Glomerular endothelial cell (primary cell): ENCODE data around the gene FLT1. TPM values are rescaled to one million over a fixed set of nuclear protein-coding genes. Genes with fewer than 3 reads are reported as not detected.

Experiments
- DNase-seq: peaks from one replicate; pipeline ENCODE4 v3.0.0-alpha.2; 2011; ENCODE audit warnings: low read depth, low spot score; ENCODE audit errors: extremely low read depth
- total RNA-seq: library from RNA; depleted of rRNA; stranded (reverse); fragments of >200 nt; gene quantifications from 2 replicates; pipeline ENCODE4 v1.2.3, GENCODE V29; 2015

The FLT1 gene
- total RNA-seq, 1 donor from 2014 or later, result 156 TPM

DNA sequence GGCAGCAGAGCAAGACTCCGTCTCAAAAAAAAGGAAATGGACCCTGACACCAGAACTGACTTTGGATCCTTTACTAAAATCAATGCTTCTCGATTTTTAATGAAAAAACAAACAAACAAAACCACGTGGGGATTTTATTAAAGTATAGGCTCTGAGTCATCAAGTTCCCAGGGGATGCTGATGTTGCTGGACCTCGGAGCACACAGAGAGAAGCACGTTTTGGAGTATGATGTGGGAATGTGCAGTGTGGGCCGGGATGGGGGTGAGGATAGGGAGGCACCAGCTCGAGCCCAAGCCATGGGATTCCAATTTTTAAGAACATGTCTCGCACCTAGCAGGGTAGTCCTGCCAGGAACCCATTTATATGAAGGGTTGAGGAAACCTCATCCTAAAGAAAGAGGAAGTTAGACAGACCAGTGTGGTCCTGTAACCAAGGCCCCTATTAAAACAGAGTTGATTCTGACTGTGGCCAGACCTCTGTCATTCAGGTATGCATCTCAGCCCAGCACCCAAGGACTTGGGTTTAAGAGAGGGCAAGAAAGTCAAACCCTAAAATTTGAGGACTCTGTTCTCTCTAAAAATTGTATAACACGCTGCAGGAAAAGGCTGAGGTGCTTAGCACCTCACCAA is 6.4 kb downstream of the FLT1 start:
- DNase-seq, result no peak

- no peak for DNase-seq
These were observed 8.9 kb downstream of the FLT1 start for GRCh38 chr13:28485996-28486543.

DNA sequence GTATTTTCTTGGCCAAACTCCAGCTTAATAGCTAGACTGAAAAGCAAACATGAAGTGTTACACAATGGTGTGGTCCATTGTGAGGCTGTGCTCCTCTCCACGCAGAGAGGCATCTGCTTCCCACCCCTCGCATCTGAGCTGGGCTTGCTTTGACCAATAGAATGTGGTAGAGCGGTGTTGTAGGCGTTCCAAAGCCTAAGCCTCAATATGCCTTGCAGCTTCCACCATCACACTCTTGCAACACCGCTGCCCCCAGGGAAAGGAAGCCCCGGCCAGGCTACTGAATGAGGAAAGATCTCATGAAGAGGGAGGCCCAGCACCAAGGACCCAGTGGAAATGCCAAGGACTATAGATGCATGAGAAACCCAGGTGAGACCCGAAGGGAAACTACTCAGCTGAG is 9.4 kb downstream of the FLT1 start:
- no peak for DNase-seq

- DNase-seq, result no peak
These were observed 9.8 kb downstream of the FLT1 start for GRCh38 chr13:28485097-28485496.

GRCh38 chr13:28483313-28483931 is 11.5 kb downstream of the FLT1 start:
- DNase-seq, result no peak

DNA sequence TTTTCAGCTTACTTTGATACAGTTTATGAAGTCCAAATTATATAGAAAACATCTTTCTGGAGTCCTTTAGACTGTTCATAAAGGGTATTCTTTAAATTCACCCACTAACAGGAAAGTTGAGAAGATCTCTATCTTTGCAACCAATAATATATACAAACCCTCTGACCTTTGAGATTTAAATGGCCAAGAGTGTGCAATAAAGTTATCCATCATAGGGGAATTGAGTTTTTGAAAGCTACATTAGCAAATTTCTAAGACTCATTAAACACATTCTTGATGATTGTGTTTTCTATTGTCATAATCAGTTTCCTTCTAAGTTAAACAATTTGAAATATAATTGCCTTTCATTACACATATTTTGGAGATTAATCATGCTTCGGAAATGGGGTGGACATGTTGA is 15.9 kb downstream of the FLT1 start:
- no peak for DNase-seq

DNA sequence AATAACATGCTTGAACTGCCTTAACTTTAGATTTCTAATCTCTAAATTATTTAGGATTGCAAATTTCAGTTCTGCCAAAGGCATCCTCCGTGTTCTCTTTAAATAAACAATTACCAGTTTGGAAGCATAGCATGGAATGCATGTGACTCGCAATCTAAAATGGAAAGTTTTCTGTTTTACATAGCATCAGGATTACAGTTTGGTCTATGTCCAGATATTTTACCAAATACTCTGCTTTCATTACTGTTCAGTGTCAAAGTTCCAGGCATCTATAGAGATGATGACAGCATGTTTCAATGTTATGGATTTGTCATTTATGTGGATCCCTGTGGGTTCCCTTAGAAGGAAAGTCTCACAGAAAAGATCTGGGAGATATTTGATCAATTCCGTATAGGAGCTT is 16.8 kb downstream of the FLT1 start:
- DNase-seq, result no peak

- DNase-seq, result no peak
These were observed 17.3 kb downstream of the FLT1 start for GRCh38 chr13:28477709-28477973.

DNA sequence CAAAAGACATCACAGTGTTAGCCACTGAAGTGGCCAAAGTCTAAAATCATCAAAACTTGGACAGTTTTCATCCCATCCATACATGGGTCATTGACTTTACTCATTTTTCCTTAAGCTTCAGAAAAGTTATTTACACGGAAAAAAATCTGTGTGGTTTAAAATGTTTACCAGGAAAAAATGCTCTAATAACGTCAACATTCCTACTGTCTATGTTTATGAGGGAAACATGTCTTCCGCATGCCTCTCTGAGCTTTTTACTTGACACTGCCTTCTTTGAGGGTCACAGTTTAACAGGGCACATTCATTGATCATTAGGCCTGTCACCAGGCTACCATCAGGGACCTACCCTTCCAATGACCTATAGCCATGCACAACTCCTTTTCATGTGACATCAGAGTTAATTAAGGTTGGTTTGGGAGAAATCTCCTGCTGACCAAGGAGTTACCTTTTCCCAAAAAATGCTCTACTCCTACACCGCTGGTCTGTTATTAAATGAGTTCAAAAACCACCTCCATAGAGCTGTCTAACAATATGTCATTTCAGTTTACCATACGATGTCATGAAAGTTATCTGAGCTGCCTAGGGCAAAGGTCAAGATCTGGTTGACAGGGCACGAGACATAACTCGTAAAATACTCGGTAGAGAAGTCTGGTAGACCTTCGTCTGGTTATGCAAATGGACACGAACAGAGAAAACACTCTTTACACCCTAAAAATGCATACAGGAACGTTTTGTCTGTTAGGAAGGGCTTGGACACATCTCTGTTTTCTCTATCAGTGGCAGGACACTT is 17.8 kb downstream of the FLT1 start:
- DNase-seq, result no peak

- peak; percentile 72 for DNase-seq
These were observed 18.8 kb downstream of the FLT1 start for GRCh38 chr13:28475916-28476725.

DNA sequence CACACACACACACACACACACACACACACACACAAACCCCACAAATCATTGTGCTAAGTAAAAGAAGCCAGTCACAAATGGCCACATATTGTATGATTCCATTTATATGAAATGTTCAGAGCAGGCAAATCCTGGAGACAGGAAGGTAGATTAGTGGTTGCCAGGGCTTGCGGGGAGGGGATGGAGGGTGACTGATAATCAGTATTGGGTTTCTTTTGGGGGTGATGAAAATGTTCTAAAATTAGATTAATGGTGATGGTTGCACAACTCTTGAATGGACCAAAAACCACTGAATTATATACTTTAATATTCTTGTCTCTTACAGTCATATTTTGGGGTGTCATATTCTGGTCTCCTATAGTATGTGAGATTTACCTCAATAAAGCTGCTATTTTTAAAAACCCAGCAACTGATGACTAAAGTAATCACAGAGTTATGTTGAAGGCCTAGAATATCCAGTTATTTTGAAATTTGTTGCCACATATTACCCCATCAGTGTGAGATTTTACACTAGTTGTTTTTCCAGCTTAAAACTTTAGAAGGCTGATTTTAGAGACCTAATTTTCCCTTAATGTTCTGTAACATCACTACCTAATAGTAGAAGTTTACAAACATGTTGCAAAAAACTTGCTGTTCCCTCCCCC is 20.3 kb downstream of the FLT1 start:
- no peak for DNase-seq

DNA sequence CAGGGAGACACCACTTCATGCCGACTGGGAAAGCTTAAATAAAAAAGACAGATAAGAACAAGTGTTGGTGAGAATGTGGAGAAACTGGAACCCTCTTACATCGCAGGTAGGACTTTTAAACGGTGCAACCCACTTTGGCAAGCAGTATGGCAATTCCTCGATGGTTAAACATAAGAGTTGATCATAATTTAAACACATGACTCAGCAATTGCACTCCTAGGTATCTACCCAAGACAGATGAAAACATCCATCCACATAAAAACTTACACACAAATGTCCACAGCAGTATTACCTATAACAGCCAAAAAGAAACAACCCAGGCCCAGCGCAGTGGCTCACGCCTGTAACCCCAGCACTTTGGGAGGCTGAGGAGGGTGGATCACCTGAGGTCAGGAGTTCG is 21.9 kb downstream of the FLT1 start:
- DNase-seq, result no peak

GRCh38 chr13:28471421-28471820 is 23.5 kb downstream of the FLT1 start:
- DNase-seq, result no peak

DNA sequence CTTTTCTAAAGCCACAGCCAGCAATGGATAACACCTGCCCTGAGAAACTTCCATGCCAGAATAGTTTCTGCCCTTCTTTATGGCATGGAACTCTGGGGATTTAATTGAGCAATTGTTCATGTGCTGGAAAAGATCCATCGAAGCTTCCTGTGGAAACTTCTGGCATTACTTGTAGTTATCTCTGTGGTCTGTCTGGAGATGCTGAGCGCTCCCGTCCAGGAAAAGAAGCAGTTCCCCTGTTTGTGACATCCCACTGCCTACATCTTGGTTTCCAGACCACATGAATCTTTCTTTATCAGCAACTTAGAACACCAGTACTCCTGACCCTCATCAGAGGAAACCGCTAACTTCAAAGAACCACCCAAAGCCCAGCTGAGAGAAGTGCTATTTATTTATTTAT is 24.6 kb downstream of the FLT1 start:
- no peak for DNase-seq

DNA sequence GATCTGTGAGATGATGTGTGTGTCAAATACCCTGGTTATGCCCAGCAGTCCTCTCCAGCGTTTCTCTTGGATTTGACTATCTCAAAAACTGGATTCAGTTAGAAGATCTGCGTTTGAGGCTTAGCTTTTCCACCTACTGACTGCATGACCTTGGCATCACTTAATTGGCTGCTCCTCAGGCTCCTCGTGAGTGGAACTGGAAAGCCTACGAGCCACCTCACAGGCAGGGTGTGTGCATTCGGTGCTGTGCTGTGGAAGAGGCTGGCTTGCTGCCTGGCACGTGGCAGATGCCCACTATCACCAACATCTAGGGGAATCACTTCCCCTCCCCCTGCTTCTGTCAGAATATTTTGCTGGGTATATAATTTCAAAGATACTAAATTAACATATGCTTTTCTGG is 25.6 kb downstream of the FLT1 start:
- no peak for DNase-seq

- DNase-seq, result no peak
These were observed 26.7 kb downstream of the FLT1 start for GRCh38 chr13:28468023-28468915.

DNA sequence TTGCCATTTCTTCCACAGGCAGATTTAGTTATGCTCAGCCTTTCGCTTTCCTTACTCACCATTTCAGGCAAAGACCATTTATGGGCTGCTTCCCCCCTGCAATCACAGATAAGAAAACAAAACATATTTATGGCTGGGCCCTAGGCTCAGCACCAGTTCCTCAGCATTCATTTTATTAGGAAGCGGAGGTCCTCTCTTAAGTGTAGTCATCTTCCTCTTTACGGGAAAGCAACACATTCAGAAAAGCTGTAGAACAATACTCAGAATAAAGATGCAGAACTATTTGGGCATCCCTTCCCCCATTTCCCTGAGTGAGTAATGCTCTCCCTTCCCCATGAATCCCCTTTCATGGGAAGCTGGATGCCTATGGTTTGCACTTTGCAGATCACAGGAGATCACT is 27.9 kb downstream of the FLT1 start:
- DNase-seq, result peak; percentile 80

DNA sequence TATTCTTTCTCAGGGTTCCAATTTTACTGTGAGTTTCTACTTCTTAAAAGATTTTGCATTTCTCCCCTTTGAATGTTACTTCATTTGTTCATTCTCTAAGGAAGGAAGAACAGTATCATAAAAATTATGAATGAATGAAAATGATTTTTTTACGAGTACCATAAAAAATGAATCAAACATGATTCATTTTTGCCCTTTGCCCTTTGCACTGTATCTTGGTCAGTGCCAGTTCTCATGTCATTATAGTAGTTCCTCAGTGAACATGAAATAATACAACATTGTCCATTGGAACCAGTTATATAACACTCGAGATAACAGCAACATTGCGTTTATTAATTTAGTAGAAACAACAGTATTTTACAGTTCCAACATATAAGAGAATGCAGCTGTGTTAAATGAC is 28.8 kb downstream of the FLT1 start:
- DNase-seq, result no peak

DNA sequence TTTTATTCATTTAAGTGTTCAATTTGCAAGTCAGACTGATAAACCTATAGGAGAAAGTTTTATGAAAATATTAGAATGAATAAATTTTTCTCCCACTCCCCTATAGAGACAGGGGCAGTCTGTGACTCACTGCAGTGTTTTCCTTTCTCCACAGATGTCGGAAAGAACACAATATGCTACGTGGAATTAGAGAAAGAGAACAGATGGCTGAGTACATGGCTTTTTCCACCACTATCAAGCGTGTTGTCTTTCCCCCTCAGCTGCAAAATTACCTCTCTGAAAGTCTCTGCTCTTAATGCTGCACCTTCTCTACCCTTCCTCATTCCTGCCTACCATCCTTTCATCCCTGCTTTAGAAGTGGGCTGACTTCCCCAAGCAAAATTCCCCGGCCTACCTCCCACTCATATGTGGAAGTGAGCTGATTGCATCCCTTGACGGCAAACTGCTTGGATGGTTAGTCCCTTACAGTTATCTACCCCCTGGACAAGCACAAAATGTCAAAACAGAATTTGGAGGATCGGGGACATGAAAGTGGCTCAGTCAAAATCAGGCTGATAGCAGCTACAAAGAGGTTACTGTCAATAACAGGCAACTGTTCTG is 30.0 kb downstream of the FLT1 start:
- no peak for DNase-seq
